GM12872 (cell line): ENCODE measurements around the gene NMNAT3.

Experiments
- TF ChIP-seq, protein P1 (sequence below): IDR thresholded peaks from 3 replicates; pipeline ENCODE4 v1.5.1; 2011; ENCODE audit warnings: low read depth, mild to moderate bottlenecking, low read length, moderate library complexity; ENCODE audit not compliant: insufficient read depth

Gene NMNAT3

GRCh38 chr3:139675327-139675726 lies 2.4 kb downstream of the NMNAT3 start:
- TF ChIP-seq, protein P1, sequence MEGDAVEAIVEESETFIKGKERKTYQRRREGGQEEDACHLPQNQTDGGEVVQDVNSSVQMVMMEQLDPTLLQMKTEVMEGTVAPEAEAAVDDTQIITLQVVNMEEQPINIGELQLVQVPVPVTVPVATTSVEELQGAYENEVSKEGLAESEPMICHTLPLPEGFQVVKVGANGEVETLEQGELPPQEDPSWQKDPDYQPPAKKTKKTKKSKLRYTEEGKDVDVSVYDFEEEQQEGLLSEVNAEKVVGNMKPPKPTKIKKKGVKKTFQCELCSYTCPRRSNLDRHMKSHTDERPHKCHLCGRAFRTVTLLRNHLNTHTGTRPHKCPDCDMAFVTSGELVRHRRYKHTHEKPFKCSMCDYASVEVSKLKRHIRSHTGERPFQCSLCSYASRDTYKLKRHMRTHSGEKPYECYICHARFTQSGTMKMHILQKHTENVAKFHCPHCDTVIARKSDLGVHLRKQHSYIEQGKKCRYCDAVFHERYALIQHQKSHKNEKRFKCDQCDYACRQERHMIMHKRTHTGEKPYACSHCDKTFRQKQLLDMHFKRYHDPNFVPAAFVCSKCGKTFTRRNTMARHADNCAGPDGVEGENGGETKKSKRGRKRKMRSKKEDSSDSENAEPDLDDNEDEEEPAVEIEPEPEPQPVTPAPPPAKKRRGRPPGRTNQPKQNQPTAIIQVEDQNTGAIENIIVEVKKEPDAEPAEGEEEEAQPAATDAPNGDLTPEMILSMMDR, result no peak

GRCh38 chr3:139674571-139675260 lies 3.1 kb downstream of the NMNAT3 start:
- TF ChIP-seq, protein P1, result no peak

DNA sequence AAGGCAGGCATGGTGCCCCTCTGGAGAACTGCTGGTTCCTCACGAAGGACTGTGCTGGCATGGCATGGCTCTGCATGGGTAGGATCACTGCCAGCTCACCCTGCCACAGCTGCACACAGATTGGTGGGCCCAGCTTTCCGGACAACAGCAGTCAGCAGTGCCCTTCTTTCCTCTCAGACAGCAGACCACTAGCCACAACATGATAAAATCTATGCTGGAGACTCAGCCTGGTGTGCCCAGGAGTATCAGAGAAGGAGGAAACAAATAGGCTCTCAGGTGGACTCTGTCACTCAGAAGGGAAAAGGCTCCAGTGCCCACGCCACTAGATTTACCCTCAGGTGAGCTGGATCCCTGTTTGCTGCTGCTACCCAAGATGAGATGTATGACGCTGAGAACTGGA lies 4.9 kb downstream of the NMNAT3 start:
- TF ChIP-seq, protein P1, result no peak

DNA sequence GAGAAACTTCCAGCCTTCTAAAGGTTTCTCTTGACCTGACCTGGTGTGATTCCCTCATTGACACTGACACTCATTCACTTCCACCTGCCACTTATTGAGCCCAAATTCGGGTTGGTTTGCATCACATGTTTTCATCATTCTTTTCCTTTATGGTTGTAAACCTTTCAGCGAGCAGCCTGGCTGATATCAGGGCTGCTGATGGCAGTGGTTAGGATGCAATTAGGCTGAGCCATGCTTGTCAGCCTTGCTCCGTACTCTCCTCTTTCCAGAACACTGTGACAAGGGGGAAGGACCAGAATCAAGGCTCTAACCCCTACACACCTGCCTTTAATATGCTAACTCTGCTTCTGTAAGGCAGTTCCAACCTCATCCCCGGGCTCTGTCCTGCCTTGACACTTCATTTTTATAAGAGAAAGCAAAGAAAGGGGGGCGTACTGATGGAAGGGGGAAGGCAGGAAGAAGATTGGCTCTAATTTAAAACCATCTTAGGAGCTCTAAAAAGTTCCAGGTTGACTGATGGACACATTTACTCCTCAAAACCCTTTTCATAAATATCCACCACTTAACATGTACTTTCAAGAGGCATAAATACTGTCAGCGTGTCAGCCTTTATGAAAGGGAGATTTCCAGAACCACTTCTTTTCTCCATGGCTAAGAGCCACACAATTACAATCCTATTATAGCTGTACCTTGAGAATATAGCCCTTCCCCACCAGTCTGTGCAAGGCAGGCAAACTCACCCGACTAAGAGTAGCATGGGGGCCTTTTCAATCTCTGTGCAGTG lies 5.7 kb downstream of the NMNAT3 start:
- TF ChIP-seq, protein P1, result no peak

DNA sequence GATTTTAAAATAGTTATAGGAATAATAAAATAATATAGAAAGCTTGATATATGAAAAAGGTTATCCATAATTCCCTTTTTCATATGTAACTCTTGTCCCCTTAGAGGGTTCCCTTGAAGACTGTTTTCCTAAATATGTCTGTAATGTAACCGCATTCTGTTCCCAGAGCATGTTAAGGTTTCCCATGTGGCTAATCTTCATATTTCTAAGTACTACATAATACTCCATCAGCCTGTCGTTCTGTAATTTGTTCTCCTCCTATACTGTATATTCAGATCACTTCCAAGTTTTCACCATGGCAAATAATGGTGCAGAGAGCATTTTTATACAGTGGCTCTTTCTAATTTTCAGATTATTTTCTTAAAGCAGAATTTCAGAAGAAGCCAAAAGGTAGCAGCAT lies 6.7 kb downstream of the NMNAT3 start:
- TF ChIP-seq, protein P1, result no peak

GRCh38 chr3:139670196-139670595 lies 7.6 kb downstream of the NMNAT3 start:
- TF ChIP-seq, protein P1, result no peak

- TF ChIP-seq, protein P1, result no peak
Observed at GRCh38 chr3:139668332-139668731, 9.4 kb downstream of the NMNAT3 start.
